SU-DHL-6 (cell line): ENCODE measurements around the gene MOB3B.

Experiments used
- H2AFZ ChIP-seq: fragments of 200-600 bp; sonication (generic); 2 replicates; pipeline ENCODE4 v1.6.1; 2014; ENCODE audit warnings: low read depth, mild to moderate bottlenecking, moderate library complexity, mixed read lengths, antibody characterized with exemption, low read length; ENCODE audit not compliant: severe bottlenecking
- H3F3A ChIP-seq: fragments of 200-600 bp; shearing (Covaris generic); 2 replicates; pipeline ENCODE4 v1.6.0; 2016; ENCODE audit warnings: antibody characterized with exemption, mild to moderate bottlenecking; ENCODE audit not compliant: insufficient read depth
- H3K27ac ChIP-seq: fragments of 200-600 bp; sonication (generic); 2 replicates; pipeline ENCODE4 v1.5.1; 2016; ENCODE audit warnings: low read depth, mild to moderate bottlenecking, low read length, moderate library complexity, mixed read lengths
- H3K27me3 ChIP-seq: fragments of 200-600 bp; sonication (generic), shearing (Covaris generic); 2 replicates; pipeline ENCODE4 v1.6.0; 2014; ENCODE audit warnings: mild to moderate bottlenecking, low read length
- H3K36me3 ChIP-seq: fragments of 200-600 bp; sonication (generic); 2 replicates; pipeline ENCODE4 v1.6.1; 2014; ENCODE audit warnings: mild to moderate bottlenecking, low read length, mixed read lengths
- H3K4me2 ChIP-seq: fragments of 300-600, 200-600 bp; shearing (Covaris generic), sonication (generic); 2 replicates; pipeline ENCODE4 v1.6.0; 2014; ENCODE audit warnings: low read length, low read depth, mild to moderate bottlenecking; ENCODE audit not compliant: poor library complexity, severe bottlenecking
- H3K4me3 ChIP-seq: fragments of 200-600 bp; sonication (generic); 2 replicates; pipeline ENCODE4 v1.5.1; 2014; ENCODE audit warnings: antibody characterized with exemption, low read length, mild to moderate bottlenecking, mixed read lengths; ENCODE audit not compliant: insufficient read depth, poor library complexity, severe bottlenecking
- H3K79me2 ChIP-seq: fragments of 200-600 bp; sonication (generic); 2 replicates; pipeline ENCODE4 v1.6.1; 2014; ENCODE audit warnings: mild to moderate bottlenecking, low read length, moderate library complexity; ENCODE audit not compliant: insufficient read depth
- H3K9ac ChIP-seq: fragments of 200-600 bp; sonication (generic); 2 replicates; pipeline ENCODE4 v1.7.0; 2014; ENCODE audit warnings: mild to moderate bottlenecking, low read length
- H3K9me2 ChIP-seq: fragments of 200-600 bp; sonication (generic); replicated peaks from 2 replicates; pipeline ENCODE4 v1.6.1; 2014; ENCODE audit warnings: low read length; ENCODE audit not compliant: insufficient read depth
- H3K9me3 ChIP-seq: fragments of 200-600 bp; sonication (generic); 2 replicates; pipeline ENCODE4 v1.6.1; 2014; ENCODE audit warnings: low read length, mixed read lengths; ENCODE audit not compliant: insufficient read depth
- H4K20me1 ChIP-seq: fragments of 200-600 bp; sonication (generic); 2 replicates; pipeline ENCODE4 v1.6.1; 2014; ENCODE audit warnings: low read depth, mild to moderate bottlenecking, antibody characterized with exemption, low read length, moderate library complexity, mixed read lengths
- EZH2phosphoT487 ChIP-seq: fragments of 200-600 bp; sonication (generic), shearing (Covaris generic); conservative IDR thresholded peaks from 2 replicates; pipeline ENCODE4 v1.6.1; 2018; ENCODE audit warnings: mild to moderate bottlenecking, antibody characterized with exemption, low read length, moderate library complexity, mixed read lengths
- TF ChIP-seq, protein P1 (sequence below): fragments of 200-600 bp; sonication (generic); IDR thresholded peaks from one replicate; pipeline ENCODE4 v1.5.1; 2017; ENCODE audit warnings: antibody characterized with exemption, mild to moderate bottlenecking, low read length, moderate library complexity; ENCODE audit not compliant: insufficient read depth, poor library complexity, severe bottlenecking

MOB3B gene

DNA sequence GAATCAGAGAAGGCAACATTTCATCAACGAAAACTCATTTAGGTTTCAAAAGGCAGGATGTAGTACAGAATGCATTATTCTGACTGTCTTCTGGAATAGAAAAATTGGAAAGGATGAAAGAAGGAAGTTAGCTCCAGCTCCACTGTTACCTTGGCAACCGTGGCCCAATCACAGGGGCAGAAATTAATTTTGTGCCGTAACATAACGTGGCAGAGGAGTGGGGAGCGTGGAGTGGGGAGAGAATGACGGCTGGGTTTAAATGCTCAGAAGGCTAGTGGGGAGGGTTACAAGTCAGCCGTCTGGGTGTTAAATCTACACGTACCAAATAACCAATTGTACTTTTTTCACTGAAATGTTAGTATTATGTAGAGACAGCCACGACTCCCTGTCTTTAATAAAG, 200.3 kb downstream of the MOB3B start:
- Histone ChIP-seq H3K9me3 (no peaks in the 10 kb centered on the region), H3F3A (no peaks in the 10 kb centered on the region), H4K20me1 (no peaks in the 10 kb centered on the region), H2AFZ (no peak overlapping the region), H3K4me3 (no peak overlapping the region), H3K9me2 (no peaks in the 10 kb centered on the region), H3K36me3 (no peaks in the 10 kb centered on the region), H3K27ac (no peak overlapping the region), H3K27me3 (no peaks in the 10 kb centered on the region; the same call in 1 of the 2 replicates), H3K9ac (no peak overlapping the region), H3K4me2 (no peak overlapping the region), H3K79me2 (no peaks in the 10 kb centered on the region)
- TF ChIP-seq, protein P1, sequence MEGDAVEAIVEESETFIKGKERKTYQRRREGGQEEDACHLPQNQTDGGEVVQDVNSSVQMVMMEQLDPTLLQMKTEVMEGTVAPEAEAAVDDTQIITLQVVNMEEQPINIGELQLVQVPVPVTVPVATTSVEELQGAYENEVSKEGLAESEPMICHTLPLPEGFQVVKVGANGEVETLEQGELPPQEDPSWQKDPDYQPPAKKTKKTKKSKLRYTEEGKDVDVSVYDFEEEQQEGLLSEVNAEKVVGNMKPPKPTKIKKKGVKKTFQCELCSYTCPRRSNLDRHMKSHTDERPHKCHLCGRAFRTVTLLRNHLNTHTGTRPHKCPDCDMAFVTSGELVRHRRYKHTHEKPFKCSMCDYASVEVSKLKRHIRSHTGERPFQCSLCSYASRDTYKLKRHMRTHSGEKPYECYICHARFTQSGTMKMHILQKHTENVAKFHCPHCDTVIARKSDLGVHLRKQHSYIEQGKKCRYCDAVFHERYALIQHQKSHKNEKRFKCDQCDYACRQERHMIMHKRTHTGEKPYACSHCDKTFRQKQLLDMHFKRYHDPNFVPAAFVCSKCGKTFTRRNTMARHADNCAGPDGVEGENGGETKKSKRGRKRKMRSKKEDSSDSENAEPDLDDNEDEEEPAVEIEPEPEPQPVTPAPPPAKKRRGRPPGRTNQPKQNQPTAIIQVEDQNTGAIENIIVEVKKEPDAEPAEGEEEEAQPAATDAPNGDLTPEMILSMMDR: no peak
- no peak for TF ChIP-seq EZH2phosphoT487

GRCh38 chr9:27328483-27328882, 201.1 kb downstream of the MOB3B start:
- Histone ChIP-seq H3K27me3 (no peaks in the 10 kb centered on the region; the same call in 1 of the 2 replicates), H2AFZ (no peak overlapping the region), H3K9me3 (no peaks in the 10 kb centered on the region), H3K27ac (no peak overlapping the region), H3K4me2 (no peak overlapping the region), H4K20me1 (no peaks in the 10 kb centered on the region), H3K4me3 (no peak overlapping the region), H3K9ac (no peak overlapping the region), H3K9me2 (no peaks in the 10 kb centered on the region), H3K79me2 (no peaks in the 10 kb centered on the region), H3K36me3 (no peaks in the 10 kb centered on the region), H3F3A (no peaks in the 10 kb centered on the region)
- TF ChIP-seq, protein P1: no peak
- no peak for TF ChIP-seq EZH2phosphoT487

- Histone ChIP-seq H3K4me3 (no peak overlapping the region), H3K27me3 (no peaks in the 10 kb centered on the region), H3K36me3 (no peaks in the 10 kb centered on the region), H2AFZ (no peak overlapping the region), H3K9me2 (no peaks in the 10 kb centered on the region), H3K79me2 (no peaks in the 10 kb centered on the region), H3F3A (no peaks in the 10 kb centered on the region), H3K9ac (no peak overlapping the region), H3K9me3 (no peaks in the 10 kb centered on the region), H3K4me2 (no peak overlapping the region), H4K20me1 (no peaks in the 10 kb centered on the region), H3K27ac (no peak overlapping the region)
- TF ChIP-seq, protein P1: no peak
- TF ChIP-seq EZH2phosphoT487: no peak
Observed at GRCh38 chr9:27311184-27311583, 218.4 kb downstream of the MOB3B start.
